HepG2 (cell line): ENCODE measurements around the gene APLNR. TPM values are rescaled to one million over a fixed set of nuclear protein-coding genes. Genes with fewer than 3 reads are reported as not detected.

ENCODE experiments used
- ATAC-seq: fragments of 200-7000 bp; cut with Tn5 transposase; 3 replicates; pipeline ENCODE4 v1.9.1; 2020; ENCODE audit warnings: mild to moderate bottlenecking, moderate library complexity
- BruUV-seq: library from RNA; stranded (reverse); fragments of 400-500 nt; replicated peaks from 2 replicates; lab custom pipeline; 2021; lab: Mats Ljungman, UMichigan
- CTCF ChIA-PET: fragments of 300-600 bp; formaldehyde crosslinking; extraction: SDS; loops from one replicate; lab custom pipeline; 2021; ENCODE audit warnings: low total read pairs, inconsistent platforms, low intra/inter-chr PET ratio; lab: Yijun Ruan, JAX
- POLR2A ChIA-PET: fragments of 350-600 bp; sonication (Branson Sonifier 250); formaldehyde crosslinking; loops from one replicate; lab custom pipeline; 2020; ENCODE audit warnings: antibody characterized with exemption, inconsistent platforms; lab: Yijun Ruan, JAX
- DNase-seq: peaks from one replicate; pipeline ENCODE4 v3.0.0-alpha.2; 2015; ENCODE audit warnings: low spot score
- FAIRE-seq: peaks from 3 replicates; lab custom pipeline; 2011; peaks lifted over from hg19 to GRCh38; lab: Jason Lieb, UNC
- H2AFZ ChIP-seq: one replicate; pipeline ENCODE4 v1.6.1; 2011; ENCODE audit warnings: low read length, inconsistent platforms
- H3K27ac ChIP-seq: fragments of 300-600 bp; 3 replicates; pipeline ENCODE4 v1.8.0; 2011; ENCODE audit warnings: mixed run types, mild to moderate bottlenecking, mixed read lengths, low read length, inconsistent platforms; ENCODE audit not compliant: insufficient read depth; ENCODE audit errors: extremely low read length
- H3K27me3 ChIP-seq, 2 experiments: fragments of 200-600 bp in 1 of 2; 2 replicates in 1 of 2; 3 replicates in 1 of 2; pipeline versions ENCODE4 v1.6.0 to v1.8.0; 2011; ENCODE audit warnings: low read length in 2 of 2, mild to moderate bottlenecking in 2 of 2, moderate library complexity in 2 of 2, inconsistent platforms in 1 of 2; ENCODE audit not compliant: insufficient read depth in 2 of 2, control insufficient read depth in 1 of 2
- H3K36me3 ChIP-seq, 2 experiments: fragments of 200-600 bp in 1 of 2; replicated peaks in 1 of 2; 2 replicates in 1 of 2; 3 replicates in 1 of 2; pipeline versions ENCODE4 v1.5.1 to v1.8.0; 2011; ENCODE audit warnings: low read length in 2 of 2, inconsistent platforms in 1 of 2; ENCODE audit not compliant: insufficient read depth in 2 of 2, control insufficient read depth in 1 of 2
- H3K4me1 ChIP-seq: 2 replicates; pipeline ENCODE4 v1.5.1; 2012; ENCODE audit warnings: low read length, inconsistent platforms; ENCODE audit not compliant: insufficient read depth
- H3K4me2 ChIP-seq: 2 replicates; pipeline ENCODE4 v1.6.0; 2011; ENCODE audit warnings: low read depth, low read length, inconsistent platforms
- H3K4me3 ChIP-seq, 3 experiments: fragments of 200-600 bp in 1 of 3; sonication (generic), shearing (Covaris generic) in 1 of 3; replicated peaks in 1 of 3; 2 replicates each; pipeline ENCODE4 v1.5.1; 2011 to 2016; ENCODE audit warnings: low read length in 3 of 3, inconsistent platforms in 2 of 3, low read depth in 2 of 3, mild to moderate bottlenecking in 2 of 3, control low read depth in 1 of 3, mixed read lengths in 1 of 3; ENCODE audit not compliant: insufficient read depth in 1 of 3
- H3K79me2 ChIP-seq: one replicate; pipeline ENCODE4 v1.6.1; 2011; ENCODE audit warnings: low read length, inconsistent platforms; ENCODE audit not compliant: insufficient read depth
- H3K9ac ChIP-seq: 2 replicates; pipeline ENCODE4 v1.6.0; 2011; ENCODE audit warnings: mild to moderate bottlenecking, low read depth, low read length, inconsistent platforms; ENCODE audit not compliant: insufficient read depth
- H3K9me3 ChIP-seq: 2 replicates; pipeline ENCODE4 v1.5.1; 2012; ENCODE audit warnings: mild to moderate bottlenecking, low read length
- H4K20me1 ChIP-seq: 2 replicates; pipeline ENCODE4 v1.6.0; 2011; ENCODE audit warnings: inconsistent platforms, mild to moderate bottlenecking, low read length, moderate library complexity; ENCODE audit not compliant: insufficient read depth
- IKZF5 ChIP-seq: IDR thresholded peaks from 2 replicates; pipeline ENCODE4 v1.6.1; 2018; ENCODE audit warnings: missing genetic modification reagents, mild to moderate bottlenecking, missing compliant biosample characterization
- MAFF ChIP-seq: IDR thresholded peaks from 2 replicates; pipeline ENCODE4 v1.6.1; 2011; ENCODE audit warnings: low read depth, low read length, improper control_type of control experiment
- MXD3 ChIP-seq: IDR thresholded peaks from 2 replicates; pipeline ENCODE4 v1.6.1; 2016; ENCODE audit warnings: mild to moderate bottlenecking, missing biosample characterization, missing genetic modification reagents
- NFAT5 ChIP-seq: sonication (generic); formaldehyde crosslinking; IDR thresholded peaks from 2 replicates; pipeline ENCODE4 v1.4.0; 2020; ENCODE audit warnings: missing genetic modification reagents
- PATZ1 ChIP-seq: sonication (generic); formaldehyde crosslinking; IDR thresholded peaks from 2 replicates; pipeline ENCODE4 v1.4.0; 2020; ENCODE audit warnings: missing genetic modification reagents
- PCBP1 ChIP-seq: fragments of 200-400 bp; formaldehyde crosslinking; IDR thresholded peaks from 2 replicates; pipeline ENCODE4 v1.6.1; 2017; ENCODE audit warnings: mild to moderate bottlenecking, low read depth, low read length, borderline replicate concordance
- RBM22 ChIP-seq: fragments of 200-400 bp; formaldehyde crosslinking; optimal IDR thresholded peaks from 2 replicates; pipeline ENCODE3; 2017; ENCODE audit warnings: mild to moderate bottlenecking, low read length, moderate library complexity
- ZBTB38 ChIP-seq: sonication (generic); formaldehyde crosslinking; IDR thresholded peaks from 2 replicates; pipeline ENCODE4 v1.5.1; 2020; ENCODE audit warnings: mild to moderate bottlenecking, missing genetic modification reagents
- ZNF296 ChIP-seq: sonication (generic); formaldehyde crosslinking; conservative IDR thresholded peaks from 2 replicates; pipeline ENCODE4 v1.5.0; 2020; ENCODE audit warnings: mild to moderate bottlenecking, missing genetic modification reagents
- ZNF569 ChIP-seq: sonication (generic); formaldehyde crosslinking; IDR thresholded peaks from 2 replicates; pipeline ENCODE4 v1.5.0; 2020; ENCODE audit warnings: mild to moderate bottlenecking, missing genetic modification reagents, moderate library complexity, borderline replicate concordance
- ZSCAN30 ChIP-seq: sonication (generic); formaldehyde crosslinking; IDR thresholded peaks from 2 replicates; pipeline ENCODE4 v1.5.0; 2020; ENCODE audit warnings: mild to moderate bottlenecking, missing genetic modification reagents
- WGBS: methylation state at CpG from one replicate; pipeline ENCODE4 v1.1.6; 2017; ENCODE audit warnings: low lambda C conversion rate; 5-methylcytosine and 5-hydroxymethylcytosine counted together
- in situ Hi-C: cut with HindIII; loops from 2 replicates; pipeline ENCODE4 v1.10.0; 2017; ENCODE audit warnings: low pct_unique_long_range_greater_than_20kb; ENCODE audit not compliant: extremely low pct_ligation_motif_present
- intact Hi-C: fragments of 100-400 bp; cut with micrococcal nuclease; formaldehyde crosslinking; loops from one replicate; pipeline ENCODE4 v1.10.0; 2022; ENCODE audit not compliant: unreplicated experiment
- polyA plus RNA-seq, 8 experiments: library from polyadenylated mRNA; depleted of rRNA in 3 of 8; stranded (reverse) in 7 of 8; unstranded in 1 of 8; fragments of >200 nt; fragmentation: Illumina TruSeq in 4 of 8; extraction: Trizol in 4 of 8; gene quantifications; 2 replicates each; pipeline versions ENCODE4 v1.2.1 to v1.2.3, GENCODE V29; 2011 to 2016; ENCODE audit warnings: low read depth in 4 of 8, missing spikeins in 1 of 8, mixed read lengths in 1 of 8; ENCODE audit not compliant: insufficient read depth in 1 of 8
- total RNA-seq, 5 experiments: library from RNA; depleted of rRNA; stranded (reverse); fragments of >200 nt; fragmentation: Illumina TruSeq; extraction: Trizol; gene quantifications; 2 replicates each; pipeline ENCODE4 v1.2.3, GENCODE V29; 2016; ENCODE audit warnings: low read depth in 1 of 5

The APLNR gene
- total and polyA plus RNA-seq, 2 of the 13 experiments (the other 11 are each of a cell fraction or from before 2014, with no cell fraction given) = not detected

GRCh38 chr11:57241353-57241972, 4.4 kb upstream of the APLNR start:
- no peak overlapping the region for H3K4me2 ChIP-seq
- no peaks in the 10 kb centered on the region for H3K9me3 ChIP-seq
- H2AFZ ChIP-seq = no peak overlapping the region
- H3K4me1 ChIP-seq = no peaks in the 10 kb centered on the region
- H3K27me3 ChIP-seq = 0 out of 5 replicates have a peak, but pooled peaks cover 0 to 5% of the 10 kb centered on the region in 2 experiments
- WGBS = 0% methylated on average over 1 of the region's 2 CpGs
- no peak for TF ChIP-seq MAFF
- no peak for TF ChIP-seq RBM22
- TF ChIP-seq ZSCAN30 (CRISPR knock-in tag) = no peak
- no peak for TF ChIP-seq NFAT5 (CRISPR knock-in tag)
- TF ChIP-seq PATZ1 (CRISPR knock-in tag) = no peak
- TF ChIP-seq ZNF296 (CRISPR knock-in tag) = no peak
- no peak for TF ChIP-seq MXD3
- TF ChIP-seq IKZF5 = no peak
- TF ChIP-seq ZBTB38 (CRISPR knock-in tag) = no peak
- no peak for TF ChIP-seq ZNF569
- no peak for TF ChIP-seq PCBP1
- in situ Hi-C loops (no loop called here), intact Hi-C loops (no loop called here)
- FAIRE-seq (no peak), ATAC-seq (no peak), DNase-seq (no peak)
- H3K4me3 ChIP-seq = no peak overlapping the region
- no peaks in the 10 kb centered on the region for H4K20me1 ChIP-seq
- H3K27ac ChIP-seq = no peak overlapping the region
- H3K36me3 ChIP-seq = no peaks in the 10 kb centered on the region
- CTCF ChIA-PET = no interaction called here
- H3K9ac ChIP-seq = no peak overlapping the region
- POLR2A ChIA-PET = no interaction called here
- H3K79me2 ChIP-seq = no peaks in the 10 kb centered on the region
- no TSS peak for BruUV-seq
